HepG2 (cell line): ENCODE measurements around the gene ZNF341. TPM values are rescaled to one million over a fixed set of nuclear protein-coding genes. Genes with fewer than 3 reads are reported as not detected.

Experiments used
- KDM4B ChIP-seq: sonication (generic); formaldehyde crosslinking; IDR thresholded peaks from 2 replicates; pipeline ENCODE4 v1.4.0; 2020; ENCODE audit warnings: missing genetic modification reagents
- KLF6 ChIP-seq: IDR thresholded peaks from 2 replicates; pipeline ENCODE4 v1.8.0; 2016; ENCODE audit warnings: missing biosample characterization, missing genetic modification reagents
- NCOA2 ChIP-seq: sonication (generic); formaldehyde crosslinking; IDR thresholded peaks from 2 replicates; pipeline ENCODE4 v1.8.0; 2022; ENCODE audit warnings: inconsistent platforms
- ONECUT2 ChIP-seq: sonication (generic); formaldehyde crosslinking; IDR thresholded peaks from 2 replicates; pipeline ENCODE4 v1.4.0; 2020; ENCODE audit warnings: missing genetic modification reagents
- SUZ12 ChIP-seq: fragments of 150-350 bp; IDR thresholded peaks from 2 replicates; pipeline ENCODE4 v1.6.1; 2014; ENCODE audit warnings: low read depth, low read length
- TBX2 ChIP-seq: sonication (generic); formaldehyde crosslinking; IDR thresholded peaks from 2 replicates; pipeline ENCODE4 v1.5.0; 2020; ENCODE audit warnings: missing genetic modification reagents, mild to moderate bottlenecking, borderline replicate concordance
- TEAD3 ChIP-seq: optimal IDR thresholded peaks from 2 replicates; pipeline ENCODE3; 2016; ENCODE audit warnings: borderline replicate concordance
- TRIM24 ChIP-seq: sonication (generic); formaldehyde crosslinking; IDR thresholded peaks from 2 replicates; pipeline ENCODE4 v1.8.0; 2022; ENCODE audit warnings: mild to moderate bottlenecking, missing genetic modification reagents
- ZNF3 ChIP-seq: IDR thresholded peaks from 2 replicates; pipeline ENCODE4 v1.7.0; 2017; ENCODE audit warnings: inconsistent platforms
- ZNF501 ChIP-seq: sonication (generic); formaldehyde crosslinking; IDR thresholded peaks from 2 replicates; pipeline ENCODE4 v1.5.1; 2020; ENCODE audit warnings: mild to moderate bottlenecking, moderate library complexity, missing genetic modification reagents
- ZNF530 ChIP-seq: sonication (generic); formaldehyde crosslinking; IDR thresholded peaks from 2 replicates; pipeline ENCODE4 v1.5.0; 2020; ENCODE audit warnings: low read depth, mild to moderate bottlenecking, missing genetic modification reagents
- ZNF598 ChIP-seq: sonication (generic); formaldehyde crosslinking; IDR thresholded peaks from 2 replicates; pipeline ENCODE4 v1.5.1; 2020; ENCODE audit warnings: mild to moderate bottlenecking, missing genetic modification reagents, borderline replicate concordance
- polyA plus RNA-seq, 8 experiments: library from polyadenylated mRNA; depleted of rRNA in 3 of 8; stranded (reverse) in 7 of 8; unstranded in 1 of 8; fragments of >200 nt; fragmentation: Illumina TruSeq in 4 of 8; extraction: Trizol in 4 of 8; gene quantifications; 2 replicates each; pipeline versions ENCODE4 v1.2.1 to v1.2.3, GENCODE V29; 2011 to 2016; ENCODE audit warnings: low read depth in 4 of 8, missing spikeins in 1 of 8, mixed read lengths in 1 of 8; ENCODE audit not compliant: insufficient read depth in 1 of 8
- total RNA-seq, 5 experiments: library from RNA; depleted of rRNA; stranded (reverse); fragments of >200 nt; fragmentation: Illumina TruSeq; extraction: Trizol; gene quantifications; 2 replicates each; pipeline ENCODE4 v1.2.3, GENCODE V29; 2016; ENCODE audit warnings: low read depth in 1 of 5
- TF ChIP-seq, protein P1 (sequence below): IDR thresholded peaks from 2 replicates; pipeline ENCODE4 v1.4.0; 2020; ENCODE audit warnings: mild to moderate bottlenecking, missing genetic modification reagents
- TF ChIP-seq, protein P2 (sequence below): sonication (generic); formaldehyde crosslinking; IDR thresholded peaks from 2 replicates; pipeline ENCODE4 v1.4.0; 2020; ENCODE audit warnings: missing genetic modification reagents
- TF ChIP-seq, protein P3 (sequence below): sonication (generic); formaldehyde crosslinking; IDR thresholded peaks from 2 replicates; pipeline ENCODE4 v1.4.0; 2020; ENCODE audit warnings: mild to moderate bottlenecking, missing genetic modification reagents

Gene ZNF341
- total and polyA plus RNA-seq, 2 of the 13 experiments (the other 11 are each of a cell fraction or from before 2014, with no cell fraction given) = 1.1 to 2.2 TPM

DNA sequence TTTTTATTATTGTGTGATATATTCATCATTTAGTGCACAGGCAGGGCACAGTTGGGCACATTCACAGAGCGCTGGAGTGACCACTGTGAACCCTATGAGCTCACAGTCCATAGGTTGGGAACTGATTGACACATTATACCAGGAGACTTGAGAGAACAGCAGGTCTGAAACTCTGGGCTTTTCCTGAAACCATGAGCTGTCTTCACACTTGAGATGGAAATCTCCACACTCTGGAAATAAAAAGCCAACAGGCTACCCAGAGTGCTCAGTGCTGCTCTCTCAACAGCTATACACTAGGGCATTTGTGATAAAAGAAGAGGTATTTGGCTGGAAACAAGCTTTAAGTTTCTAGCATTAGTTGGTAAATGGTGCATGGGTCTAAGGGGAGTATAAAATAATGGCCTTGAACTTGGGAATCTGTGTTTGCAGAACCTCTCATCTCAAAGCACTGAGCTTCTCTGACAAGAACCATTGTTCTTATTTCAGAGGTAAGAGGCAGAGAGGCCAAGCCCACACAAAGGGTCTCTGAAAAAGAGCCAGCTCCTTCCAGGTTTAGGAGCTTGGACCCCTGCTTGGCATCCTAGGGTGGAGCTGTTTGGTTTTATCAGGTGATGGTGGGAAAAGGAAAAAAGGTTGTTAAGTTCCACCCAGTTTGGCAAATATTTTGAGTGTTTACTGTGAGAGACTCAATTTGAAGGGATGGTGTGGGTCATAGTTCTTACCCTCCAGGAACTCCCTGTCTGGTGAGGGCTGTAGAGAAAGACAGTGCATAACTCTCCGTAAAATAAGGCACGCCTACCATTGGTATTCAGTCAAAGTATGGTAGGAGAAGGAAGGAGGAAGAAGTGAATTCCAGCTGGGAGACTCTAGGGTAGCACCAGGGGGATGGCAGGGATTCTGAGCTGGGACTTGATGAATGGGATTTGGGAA, 93.8 kb downstream of the ZNF341 start (continued):
- TF ChIP-seq, protein P1, sequence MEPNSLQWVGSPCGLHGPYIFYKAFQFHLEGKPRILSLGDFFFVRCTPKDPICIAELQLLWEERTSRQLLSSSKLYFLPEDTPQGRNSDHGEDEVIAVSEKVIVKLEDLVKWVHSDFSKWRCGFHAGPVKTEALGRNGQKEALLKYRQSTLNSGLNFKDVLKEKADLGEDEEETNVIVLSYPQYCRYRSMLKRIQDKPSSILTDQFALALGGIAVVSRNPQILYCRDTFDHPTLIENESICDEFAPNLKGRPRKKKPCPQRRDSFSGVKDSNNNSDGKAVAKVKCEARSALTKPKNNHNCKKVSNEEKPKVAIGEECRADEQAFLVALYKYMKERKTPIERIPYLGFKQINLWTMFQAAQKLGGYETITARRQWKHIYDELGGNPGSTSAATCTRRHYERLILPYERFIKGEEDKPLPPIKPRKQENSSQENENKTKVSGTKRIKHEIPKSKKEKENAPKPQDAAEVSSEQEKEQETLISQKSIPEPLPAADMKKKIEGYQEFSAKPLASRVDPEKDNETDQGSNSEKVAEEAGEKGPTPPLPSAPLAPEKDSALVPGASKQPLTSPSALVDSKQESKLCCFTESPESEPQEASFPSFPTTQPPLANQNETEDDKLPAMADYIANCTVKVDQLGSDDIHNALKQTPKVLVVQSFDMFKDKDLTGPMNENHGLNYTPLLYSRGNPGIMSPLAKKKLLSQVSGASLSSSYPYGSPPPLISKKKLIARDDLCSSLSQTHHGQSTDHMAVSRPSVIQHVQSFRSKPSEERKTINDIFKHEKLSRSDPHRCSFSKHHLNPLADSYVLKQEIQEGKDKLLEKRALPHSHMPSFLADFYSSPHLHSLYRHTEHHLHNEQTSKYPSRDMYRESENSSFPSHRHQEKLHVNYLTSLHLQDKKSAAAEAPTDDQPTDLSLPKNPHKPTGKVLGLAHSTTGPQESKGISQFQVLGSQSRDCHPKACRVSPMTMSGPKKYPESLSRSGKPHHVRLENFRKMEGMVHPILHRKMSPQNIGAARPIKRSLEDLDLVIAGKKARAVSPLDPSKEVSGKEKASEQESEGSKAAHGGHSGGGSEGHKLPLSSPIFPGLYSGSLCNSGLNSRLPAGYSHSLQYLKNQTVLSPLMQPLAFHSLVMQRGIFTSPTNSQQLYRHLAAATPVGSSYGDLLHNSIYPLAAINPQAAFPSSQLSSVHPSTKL (CRISPR knock-in tag) = peak; percentile 63
- TF ChIP-seq ONECUT2 (no peak), TRIM24 (no peak), ZNF501 (CRISPR knock-in tag) (peak; percentile 63; the same call in 1 of the 2 replicates), TBX2 (peak; percentile 11; the same call in 1 of the 2 replicates), KDM4B (CRISPR knock-in tag) (0 out of 2 replicates have a peak, but pooled peaks have one; percentile 15), NCOA2 (peak; percentile 11; the same call in 1 of the 2 replicates), TEAD3 (CRISPR knock-in tag) (peak; percentile 33), ZNF598 (CRISPR knock-in tag) (no peak), ZNF530 (CRISPR knock-in tag) (no peak), ZNF3 (CRISPR knock-in tag) (0 out of 2 replicates have a peak, but pooled peaks have one; percentile 31), KLF6 (0 out of 2 replicates have a peak, but pooled peaks have one; percentile 35), SUZ12 (no peak)
- TF ChIP-seq, protein P2, sequence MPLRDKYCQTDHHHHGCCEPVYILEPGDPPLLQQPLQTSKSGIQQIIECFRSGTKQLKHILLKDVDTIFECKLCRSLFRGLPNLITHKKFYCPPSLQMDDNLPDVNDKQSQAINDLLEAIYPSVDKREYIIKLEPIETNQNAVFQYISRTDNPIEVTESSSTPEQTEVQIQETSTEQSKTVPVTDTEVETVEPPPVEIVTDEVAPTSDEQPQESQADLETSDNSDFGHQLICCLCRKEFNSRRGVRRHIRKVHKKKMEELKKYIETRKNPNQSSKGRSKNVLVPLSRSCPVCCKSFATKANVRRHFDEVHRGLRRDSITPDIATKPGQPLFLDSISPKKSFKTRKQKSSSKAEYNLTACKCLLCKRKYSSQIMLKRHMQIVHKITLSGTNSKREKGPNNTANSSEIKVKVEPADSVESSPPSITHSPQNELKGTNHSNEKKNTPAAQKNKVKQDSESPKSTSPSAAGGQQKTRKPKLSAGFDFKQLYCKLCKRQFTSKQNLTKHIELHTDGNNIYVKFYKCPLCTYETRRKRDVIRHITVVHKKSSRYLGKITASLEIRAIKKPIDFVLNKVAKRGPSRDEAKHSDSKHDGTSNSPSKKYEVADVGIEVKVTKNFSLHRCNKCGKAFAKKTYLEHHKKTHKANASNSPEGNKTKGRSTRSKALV = 0 out of 2 replicates have a peak, but pooled peaks have one; percentile 58
- TF ChIP-seq, protein P3, sequence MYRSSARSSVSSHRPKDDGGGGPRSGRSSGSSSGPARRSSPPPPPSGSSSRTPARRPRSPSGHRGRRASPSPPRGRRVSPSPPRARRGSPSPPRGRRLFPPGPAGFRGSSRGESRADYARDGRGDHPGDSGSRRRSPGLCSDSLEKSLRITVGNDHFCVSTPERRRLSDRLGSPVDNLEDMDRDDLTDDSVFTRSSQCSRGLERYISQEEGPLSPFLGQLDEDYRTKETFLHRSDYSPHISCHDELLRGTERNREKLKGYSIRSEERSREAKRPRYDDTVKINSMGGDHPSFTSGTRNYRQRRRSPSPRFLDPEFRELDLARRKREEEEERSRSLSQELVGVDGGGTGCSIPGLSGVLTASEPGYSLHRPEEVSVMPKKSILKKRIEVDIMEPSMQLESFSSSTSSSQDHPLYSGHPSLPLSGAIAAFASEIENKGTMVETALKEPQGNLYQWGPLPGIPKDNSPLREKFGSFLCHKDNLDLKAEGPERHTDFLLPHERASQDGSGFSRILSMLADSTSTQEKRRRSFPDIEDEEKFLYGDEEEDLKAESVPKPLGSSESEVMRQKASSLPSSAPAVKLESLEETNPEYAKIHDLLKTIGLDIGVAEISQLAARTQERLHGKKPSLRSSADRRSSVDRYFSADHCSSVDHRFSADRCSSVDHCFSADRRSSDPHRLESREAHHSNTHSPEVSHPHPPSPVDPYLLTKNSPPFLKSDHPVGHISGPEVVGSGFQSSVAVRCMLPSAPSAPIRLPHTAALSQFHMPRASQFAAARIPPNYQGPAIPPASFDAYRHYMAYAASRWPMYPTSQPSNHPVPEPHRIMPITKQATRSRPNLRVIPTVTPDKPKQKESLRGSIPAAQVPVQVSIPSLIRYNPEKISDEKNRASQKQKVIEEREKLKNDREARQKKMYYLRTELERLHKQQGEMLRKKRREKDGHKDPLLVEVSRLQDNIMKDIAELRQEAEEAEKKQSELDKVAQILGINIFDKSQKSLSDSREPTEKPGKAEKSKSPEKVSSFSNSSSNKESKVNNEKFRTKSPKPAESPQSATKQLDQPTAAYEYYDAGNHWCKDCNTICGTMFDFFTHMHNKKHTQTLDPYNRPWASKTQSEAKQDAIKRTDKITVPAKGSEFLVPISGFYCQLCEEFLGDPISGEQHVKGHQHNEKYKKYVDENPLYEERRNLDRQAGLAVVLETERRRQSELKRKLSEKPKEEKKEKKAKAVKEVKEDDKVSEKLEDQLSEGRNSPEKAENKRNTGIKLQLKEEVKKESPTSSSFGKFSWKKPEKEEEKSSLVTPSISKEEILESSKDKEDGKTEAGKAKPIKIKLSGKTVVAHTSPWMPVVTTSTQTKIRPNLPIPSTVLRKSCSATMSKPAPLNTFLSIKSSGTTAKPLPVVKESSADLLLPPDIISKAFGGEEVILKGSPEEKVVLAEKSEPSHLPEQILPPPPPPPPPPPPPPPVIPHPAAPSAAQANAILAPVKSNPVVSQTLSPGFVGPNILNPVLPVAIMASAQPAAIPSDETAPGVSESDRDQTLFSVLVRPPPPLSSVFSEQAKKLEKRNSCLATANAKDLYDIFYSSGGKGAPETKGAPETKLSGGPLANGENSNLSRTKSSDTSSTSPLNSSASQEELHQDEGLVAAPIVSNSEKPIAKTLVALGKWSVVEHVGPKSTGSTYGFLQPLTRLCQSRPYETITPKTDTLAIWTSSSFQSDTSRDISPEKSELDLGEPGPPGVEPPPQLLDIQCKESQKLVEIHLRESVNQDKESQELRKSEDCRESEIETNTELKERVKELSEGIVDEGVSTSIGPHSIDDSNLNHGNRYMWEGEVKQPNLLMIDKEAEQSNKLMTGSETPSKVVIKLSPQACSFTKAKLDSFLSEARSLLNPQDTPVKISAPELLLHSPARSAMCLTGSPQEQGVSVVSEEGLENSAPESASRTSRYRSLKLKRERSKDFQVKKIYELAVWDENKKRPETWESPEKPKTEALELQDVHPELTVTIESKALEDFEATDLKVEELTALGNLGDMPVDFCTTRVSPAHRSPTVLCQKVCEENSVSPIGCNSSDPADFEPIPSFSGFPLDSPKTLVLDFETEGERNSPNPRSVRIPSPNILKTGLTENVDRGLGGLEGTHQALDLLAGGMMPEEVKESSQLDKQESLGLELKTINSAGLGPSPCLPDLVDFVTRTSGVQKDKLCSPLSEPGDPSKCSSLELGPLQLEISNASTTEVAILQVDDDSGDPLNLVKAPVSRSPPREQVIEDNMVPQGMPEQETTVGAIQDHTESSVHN (CRISPR knock-in tag) = no peak
